BJ (cell line): ENCODE measurements around the gene CDKN2B. TPM values are rescaled to one million over a fixed set of nuclear protein-coding genes. Genes with fewer than 3 reads are reported as not detected.

ENCODE experiments used
- CTCF ChIA-PET: fragments of 350-600 bp; formaldehyde crosslinking; extraction: SDS; loops from one replicate; lab custom pipeline; 2021; ENCODE audit warnings: antibody characterized with exemption, inconsistent platforms; lab: Yijun Ruan, JAX
- POLR2A ChIA-PET: fragments of 300-600 bp; sonication (Branson Sonifier 250); formaldehyde crosslinking; extraction: SDS; loops from one replicate; lab custom pipeline; 2021; ENCODE audit warnings: antibody characterized with exemption; lab: Charles Lee
- DNase-seq: peaks from one replicate; pipeline ENCODE4 v3.0.0-alpha.2; 2011; ENCODE audit warnings: low read depth
- H3K27me3 ChIP-seq: 2 replicates; pipeline ENCODE4 v1.6.0; 2011; ENCODE audit warnings: low read length; ENCODE audit not compliant: control insufficient read depth, insufficient read depth
- H3K36me3 ChIP-seq: 2 replicates; pipeline ENCODE4 v1.5.1; 2011; ENCODE audit warnings: low read length; ENCODE audit not compliant: control insufficient read depth, insufficient read depth
- H3K4me3 ChIP-seq: 2 replicates; pipeline ENCODE4 v1.5.1; 2011; ENCODE audit warnings: low read depth, mild to moderate bottlenecking, control low read depth, low read length
- polyA plus RNA-seq: library from polyadenylated mRNA; depleted of rRNA; stranded (reverse); fragments of >200 nt; gene quantifications from 2 replicates; pipeline ENCODE4 v1.2.3, GENCODE V29; 2011
- TF ChIP-seq, protein P1 (sequence below): IDR thresholded peaks from 2 replicates; pipeline ENCODE4 v1.5.1; 2011; ENCODE audit warnings: low read depth, mild to moderate bottlenecking, control low read depth, inconsistent platforms, low read length, moderate library complexity; ENCODE audit not compliant: insufficient read depth

Gene CDKN2B
- polyA plus RNA-seq, 1 experiment = 5.2 TPM

DNA sequence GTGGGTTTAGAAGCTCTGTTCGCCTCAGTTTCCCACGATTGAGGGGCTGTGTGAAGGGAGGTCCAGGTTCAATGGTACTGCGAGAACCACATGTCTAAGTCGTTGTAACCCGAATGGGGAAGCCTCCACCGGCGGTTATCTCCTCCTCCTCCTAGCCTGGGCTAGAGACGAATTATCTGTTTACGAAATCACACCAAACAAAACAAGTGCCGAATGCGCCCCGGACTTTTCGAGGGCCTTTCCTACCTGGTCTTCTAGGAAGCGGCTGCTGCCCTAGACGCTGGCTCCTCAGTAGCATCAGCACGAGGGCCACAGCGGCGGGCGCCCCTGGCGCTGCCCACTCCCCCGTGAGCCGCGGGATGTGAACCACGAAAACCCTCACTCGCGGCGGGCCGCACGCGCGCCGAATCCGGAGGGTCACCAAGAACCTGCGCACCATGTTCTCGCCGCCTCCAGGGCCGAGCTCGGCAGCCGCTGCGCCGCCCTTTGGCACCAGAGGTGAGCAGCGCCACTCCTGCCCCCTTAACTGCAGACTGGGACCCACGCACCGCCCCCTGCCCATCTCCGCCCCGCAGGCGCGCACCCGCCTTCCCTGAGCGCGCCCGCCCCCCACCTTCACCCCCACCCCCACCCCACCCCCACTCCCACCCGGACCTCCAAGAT is 15.1 kb downstream of the CDKN2B start, which contains the start of gene CDKN2A:
Gene CDKN2A (minus strand): TSS at position 500 of the 663 bp plus-strand sequence.
- TF ChIP-seq, protein P1, sequence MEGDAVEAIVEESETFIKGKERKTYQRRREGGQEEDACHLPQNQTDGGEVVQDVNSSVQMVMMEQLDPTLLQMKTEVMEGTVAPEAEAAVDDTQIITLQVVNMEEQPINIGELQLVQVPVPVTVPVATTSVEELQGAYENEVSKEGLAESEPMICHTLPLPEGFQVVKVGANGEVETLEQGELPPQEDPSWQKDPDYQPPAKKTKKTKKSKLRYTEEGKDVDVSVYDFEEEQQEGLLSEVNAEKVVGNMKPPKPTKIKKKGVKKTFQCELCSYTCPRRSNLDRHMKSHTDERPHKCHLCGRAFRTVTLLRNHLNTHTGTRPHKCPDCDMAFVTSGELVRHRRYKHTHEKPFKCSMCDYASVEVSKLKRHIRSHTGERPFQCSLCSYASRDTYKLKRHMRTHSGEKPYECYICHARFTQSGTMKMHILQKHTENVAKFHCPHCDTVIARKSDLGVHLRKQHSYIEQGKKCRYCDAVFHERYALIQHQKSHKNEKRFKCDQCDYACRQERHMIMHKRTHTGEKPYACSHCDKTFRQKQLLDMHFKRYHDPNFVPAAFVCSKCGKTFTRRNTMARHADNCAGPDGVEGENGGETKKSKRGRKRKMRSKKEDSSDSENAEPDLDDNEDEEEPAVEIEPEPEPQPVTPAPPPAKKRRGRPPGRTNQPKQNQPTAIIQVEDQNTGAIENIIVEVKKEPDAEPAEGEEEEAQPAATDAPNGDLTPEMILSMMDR = no peak
- Histone ChIP-seq H3K4me3 (peak within 1 kb of the TSS; percentile 86), H3K27me3 (no peaks in the 10 kb centered on the region), H3K36me3 (no peaks in the 10 kb centered on the region)
- ChIA-PET CTCF (interaction anchor here (0.6 to 5.8 kb wide), 11 partner anchors 13 to 250 kb away, joined by 3 to 40 read pairs (median 4); partner anchors contain the start of gene CDKN2B), POLR2A (no interaction called here)
- no peak for DNase-seq

DNA sequence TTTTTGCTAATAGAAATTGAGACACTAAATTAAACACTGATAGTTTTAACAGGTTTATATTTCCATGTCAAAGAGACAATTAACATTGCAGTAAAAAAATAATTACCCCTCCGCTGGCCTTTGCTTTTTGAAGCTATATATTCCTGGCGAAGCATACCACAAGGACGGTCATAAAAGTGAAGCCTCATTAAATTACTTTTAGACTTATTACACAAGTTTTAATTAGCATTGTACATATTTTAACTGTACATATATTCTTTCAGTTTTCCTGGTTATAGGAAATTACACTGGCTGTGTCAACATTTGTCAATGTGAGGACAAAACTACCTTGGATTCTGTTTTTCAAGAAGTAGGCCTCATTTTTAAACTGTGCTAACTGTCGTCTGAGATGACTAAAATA is 16.1 kb downstream of the CDKN2B start:
- DNase-seq = no peak
- CTCF ChIA-PET = interaction anchor here (0.6 to 5.8 kb wide), 3 partner anchors 15 to 179 kb away, joined by 3 to 40 read pairs (median 14); partner anchors contain the start of gene CDKN2B
- POLR2A ChIA-PET = no interaction called here
- Histone ChIP-seq H3K27me3 (no peaks in the 10 kb centered on the region), H3K36me3 (no peaks in the 10 kb centered on the region), H3K4me3 (no peak overlapping the region; the same call in 1 of the 2 replicates)
- TF ChIP-seq, protein P1 = no peak

DNA sequence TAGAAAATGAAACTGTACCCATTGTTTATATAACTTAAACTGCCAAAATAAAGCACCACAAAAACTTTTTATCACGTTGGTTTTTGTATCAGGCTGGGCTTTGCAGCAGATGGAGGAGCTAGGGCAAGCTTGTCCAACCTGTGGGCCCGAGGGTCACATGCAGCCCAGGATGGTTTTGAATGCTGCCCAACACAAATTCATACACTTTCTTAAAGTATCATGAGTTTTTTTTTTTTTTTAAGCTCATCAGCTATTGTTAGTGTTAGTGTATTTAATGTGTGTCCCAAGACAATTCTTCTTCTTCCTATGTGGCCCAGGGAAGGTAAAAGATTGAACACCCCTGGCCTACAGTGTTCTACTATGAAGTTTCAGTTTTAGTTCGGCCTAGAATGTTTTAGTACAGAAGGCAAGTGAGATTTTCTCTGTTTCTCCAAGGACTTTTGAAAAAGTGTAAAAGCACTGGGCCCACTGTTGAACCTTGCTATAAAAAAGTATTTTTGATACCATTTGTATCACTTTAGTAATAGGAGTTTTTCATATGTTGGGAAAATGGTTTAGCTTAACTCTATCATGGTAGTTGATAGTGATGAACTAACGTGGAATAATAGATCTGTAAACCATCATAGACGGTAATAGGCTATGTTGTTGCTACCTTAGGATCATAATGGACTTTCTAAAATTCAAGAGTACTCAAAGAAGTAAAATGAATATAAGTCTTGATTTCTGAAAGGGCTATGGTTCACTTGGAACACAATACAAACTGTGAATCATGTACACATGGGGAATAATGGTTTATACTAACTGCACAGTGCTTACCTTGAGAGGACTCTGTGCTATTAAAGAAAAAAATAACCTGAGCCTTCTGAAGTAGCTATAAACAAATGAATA is 17.8 kb downstream of the CDKN2B start:
- ChIA-PET POLR2A (no interaction called here), CTCF (interaction anchor here (1.1 to 5.8 kb wide), 3 partner anchors 17 to 178 kb away, joined by 3 to 40 read pairs (median 8); partner anchors contain the start of gene CDKN2B)
- DNase-seq = no peak
- H3K4me3 ChIP-seq = no peak overlapping the region
- TF ChIP-seq, protein P1 = no peak
- no peaks in the 10 kb centered on the region for H3K27me3 ChIP-seq
- no peaks in the 10 kb centered on the region for H3K36me3 ChIP-seq

DNA sequence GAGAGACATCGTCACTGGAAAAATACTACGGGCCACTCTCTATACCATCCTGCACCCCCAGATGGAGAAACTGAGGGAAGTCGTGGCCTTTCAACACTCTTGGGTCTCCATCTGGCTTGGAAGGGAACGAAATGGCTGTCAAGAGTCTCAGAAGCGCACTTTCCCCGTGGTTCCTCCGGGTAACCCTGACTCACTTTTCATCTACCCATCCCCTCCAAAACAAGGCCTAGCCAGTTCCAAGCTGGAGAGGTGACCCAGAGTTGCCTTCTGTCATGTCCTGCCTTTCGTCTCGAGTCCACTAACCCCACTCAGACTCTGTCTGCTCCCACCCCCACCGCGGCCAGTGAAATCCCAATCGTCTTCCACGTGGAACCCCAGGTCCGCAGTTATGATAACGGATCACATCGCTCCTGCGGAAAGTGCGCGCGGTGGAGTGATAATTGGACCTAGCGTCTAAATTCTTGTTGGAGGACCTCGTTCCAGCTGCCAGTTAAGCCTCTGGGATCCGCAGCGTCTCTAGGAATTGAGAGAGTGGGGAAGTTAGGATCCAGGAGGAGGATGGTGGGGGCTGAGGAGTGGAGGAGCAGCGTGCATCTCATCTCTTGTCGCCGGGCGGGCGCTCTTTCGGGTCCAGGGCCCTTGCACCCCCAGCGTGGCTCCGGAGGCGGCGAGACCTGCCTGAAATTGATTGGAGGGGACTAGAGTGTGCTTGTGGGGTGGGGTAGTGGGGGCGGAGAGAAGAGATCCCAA is 19.5 kb downstream of the CDKN2B start:
- TF ChIP-seq, protein P1 = no peak
- POLR2A ChIA-PET = no interaction called here
- H3K27me3 ChIP-seq = no peaks in the 10 kb centered on the region
- no peak for DNase-seq
- CTCF ChIA-PET = interaction anchor here (0.5 to 1.6 kb wide), 4 partner anchors 19 to 176 kb away, joined by 3 to 8 read pairs (median 4); partner anchors contain the start of gene CDKN2B
- no peak overlapping the region for H3K4me3 ChIP-seq
- H3K36me3 ChIP-seq = no peaks in the 10 kb centered on the region
